GM13977 (cell line): Measurements from ENCODE around the gene CSTA.

Experiments used
- DNase-seq: peaks from one replicate; pipeline ENCODE4 v3.0.0; 2012; ENCODE audit warnings: low spot score
- CTCF ChIP-seq: IDR thresholded peaks from 2 replicates; pipeline ENCODE4 v1.5.1; 2012; ENCODE audit warnings: mild to moderate bottlenecking, control low read depth; ENCODE audit not compliant: insufficient read depth; ENCODE audit errors: extremely low read depth, missing control alignments
- in situ Hi-C: fragments of 300-500 bp; cut with MboI; formaldehyde crosslinking; loops from one replicate; pipeline ENCODE4 v1.12.0; 2022; ENCODE audit warnings: low sequenced_read_pairs, low pct_unique_long_range_greater_than_20kb, mixed read lengths, inconsistent platforms; ENCODE audit not compliant: unreplicated experiment

CSTA gene

GRCh38 chr3:122383771-122384697, 59.0 kb downstream of the CSTA start, which contains the start of gene FAM162A:
Gene FAM162A, plus strand, starts transcription at chr3:122384182. Its CDS starts 84 bp downstream, at chr3:122384266.
- peak; percentile 91 for DNase-seq
- TF ChIP-seq CTCF = peak; percentile 83

GRCh38 chr3:122387709-122388108, 62.7 kb downstream of the CSTA start:
- in situ Hi-C loops = no loop called here
- TF ChIP-seq CTCF = no peak
- no peak for DNase-seq

More at GRCh38 chr3:122383771-122384697, 59.0 kb downstream of the CSTA start, which contains the start of gene FAM162A:
- in situ Hi-C loops = no loop called here

GRCh38 chr3:122389197-122389596, 64.1 kb downstream of the CSTA start:
- DNase-seq = no peak
- in situ Hi-C loops = no loop called here
- TF ChIP-seq CTCF = no peak

GRCh38 chr3:122389892-122390291, 64.8 kb downstream of the CSTA start:
- no peak for TF ChIP-seq CTCF
- in situ Hi-C loops = no loop called here

GRCh38 chr3:122390665-122391064, 65.6 kb downstream of the CSTA start:
- in situ Hi-C loops = no loop called here
- TF ChIP-seq CTCF = no peak
- no peak for DNase-seq

More at GRCh38 chr3:122389892-122390291, 64.8 kb downstream of the CSTA start:
- DNase-seq = no peak
